CD4-positive, alpha-beta T cell treated with Interleukin-2 at 100 ng/mL for 4 hours (primary cell): ENCODE results near the gene ASMTL.
"Not testable (repeated sequence)": the region's sequence is repeated elsewhere in the genome, so short reads cannot be mapped to it uniquely, and the experiment has no call there.

Experiments used
- DNase-seq: peaks from one replicate; pipeline ENCODE4 v3.0.0-alpha.2; 2020; ENCODE audit warnings: low spot score

The ASMTL gene, protein sequence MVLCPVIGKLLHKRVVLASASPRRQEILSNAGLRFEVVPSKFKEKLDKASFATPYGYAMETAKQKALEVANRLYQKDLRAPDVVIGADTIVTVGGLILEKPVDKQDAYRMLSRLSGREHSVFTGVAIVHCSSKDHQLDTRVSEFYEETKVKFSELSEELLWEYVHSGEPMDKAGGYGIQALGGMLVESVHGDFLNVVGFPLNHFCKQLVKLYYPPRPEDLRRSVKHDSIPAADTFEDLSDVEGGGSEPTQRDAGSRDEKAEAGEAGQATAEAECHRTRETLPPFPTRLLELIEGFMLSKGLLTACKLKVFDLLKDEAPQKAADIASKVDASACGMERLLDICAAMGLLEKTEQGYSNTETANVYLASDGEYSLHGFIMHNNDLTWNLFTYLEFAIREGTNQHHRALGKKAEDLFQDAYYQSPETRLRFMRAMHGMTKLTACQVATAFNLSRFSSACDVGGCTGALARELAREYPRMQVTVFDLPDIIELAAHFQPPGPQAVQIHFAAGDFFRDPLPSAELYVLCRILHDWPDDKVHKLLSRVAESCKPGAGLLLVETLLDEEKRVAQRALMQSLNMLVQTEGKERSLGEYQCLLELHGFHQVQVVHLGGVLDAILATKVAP

DNA sequence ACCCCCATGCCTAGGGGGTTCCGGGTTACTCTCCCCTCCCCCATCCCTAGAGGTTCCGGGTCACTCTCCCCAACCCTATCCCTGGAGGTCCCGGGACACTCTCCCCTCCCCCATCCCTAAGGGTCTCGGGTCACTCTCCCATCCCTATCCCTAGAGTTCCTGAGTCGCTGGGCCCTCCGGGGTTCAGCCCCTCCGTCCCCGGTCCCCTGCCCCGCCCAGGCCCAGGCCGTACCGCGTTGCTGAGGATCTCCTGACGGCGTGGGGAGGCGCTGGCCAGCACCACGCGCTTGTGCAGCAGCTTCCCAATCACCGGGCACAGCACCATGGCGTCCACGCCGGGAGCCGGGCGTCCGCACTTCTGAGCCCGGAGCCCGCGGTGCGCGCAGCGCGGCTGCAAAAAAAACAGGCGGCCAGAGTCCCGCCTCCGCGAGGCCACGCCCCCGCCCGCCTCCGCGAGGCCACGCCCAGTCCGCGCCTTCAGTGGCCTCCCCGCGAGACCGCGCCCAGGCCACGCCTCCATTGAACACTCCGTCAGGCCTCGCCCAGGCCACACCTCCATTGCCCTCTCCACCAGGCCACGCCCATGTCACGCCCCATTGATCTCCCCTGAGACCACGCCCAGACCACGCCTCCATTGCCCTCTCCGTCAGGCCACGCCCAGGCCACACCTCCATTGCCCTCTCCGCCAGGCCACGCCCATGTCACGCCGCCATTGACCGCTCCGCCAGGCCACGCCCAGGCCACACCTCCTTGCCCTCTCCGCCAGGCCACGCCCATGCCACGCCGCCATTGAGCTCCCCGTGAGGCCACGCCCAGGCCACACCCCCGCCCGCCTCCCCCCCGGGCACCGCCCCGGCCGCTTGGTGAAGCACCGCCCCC, at the start of gene ASMTL:
Gene ASMTL, minus strand, starts transcription at position 394 of the 879 bp plus-strand sequence. Its CDS starts 69 bp downstream, at position 325.
- DNase-seq, result peak; percentile 98

DNA sequence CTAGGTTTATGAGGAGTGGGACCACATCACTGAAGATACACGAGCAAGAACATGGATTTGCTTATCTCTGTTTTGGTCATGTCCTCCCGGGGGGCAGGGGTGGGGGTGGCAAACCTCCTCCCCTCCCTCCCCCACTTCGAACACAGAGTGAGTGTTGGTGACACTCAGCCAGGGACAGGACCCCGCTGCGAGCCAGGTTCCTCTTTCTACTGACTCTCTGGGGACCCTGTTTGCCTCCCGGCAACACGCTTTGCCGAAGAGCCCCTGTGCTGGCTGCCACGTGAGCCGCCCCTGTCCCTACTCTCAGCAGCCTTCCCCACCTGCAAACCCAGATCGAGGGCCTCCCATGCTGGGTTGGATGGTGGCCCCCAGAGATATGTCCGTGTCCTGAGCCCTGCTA, 49.5 kb upstream of the ASMTL start:
- no peak for DNase-seq

DNA sequence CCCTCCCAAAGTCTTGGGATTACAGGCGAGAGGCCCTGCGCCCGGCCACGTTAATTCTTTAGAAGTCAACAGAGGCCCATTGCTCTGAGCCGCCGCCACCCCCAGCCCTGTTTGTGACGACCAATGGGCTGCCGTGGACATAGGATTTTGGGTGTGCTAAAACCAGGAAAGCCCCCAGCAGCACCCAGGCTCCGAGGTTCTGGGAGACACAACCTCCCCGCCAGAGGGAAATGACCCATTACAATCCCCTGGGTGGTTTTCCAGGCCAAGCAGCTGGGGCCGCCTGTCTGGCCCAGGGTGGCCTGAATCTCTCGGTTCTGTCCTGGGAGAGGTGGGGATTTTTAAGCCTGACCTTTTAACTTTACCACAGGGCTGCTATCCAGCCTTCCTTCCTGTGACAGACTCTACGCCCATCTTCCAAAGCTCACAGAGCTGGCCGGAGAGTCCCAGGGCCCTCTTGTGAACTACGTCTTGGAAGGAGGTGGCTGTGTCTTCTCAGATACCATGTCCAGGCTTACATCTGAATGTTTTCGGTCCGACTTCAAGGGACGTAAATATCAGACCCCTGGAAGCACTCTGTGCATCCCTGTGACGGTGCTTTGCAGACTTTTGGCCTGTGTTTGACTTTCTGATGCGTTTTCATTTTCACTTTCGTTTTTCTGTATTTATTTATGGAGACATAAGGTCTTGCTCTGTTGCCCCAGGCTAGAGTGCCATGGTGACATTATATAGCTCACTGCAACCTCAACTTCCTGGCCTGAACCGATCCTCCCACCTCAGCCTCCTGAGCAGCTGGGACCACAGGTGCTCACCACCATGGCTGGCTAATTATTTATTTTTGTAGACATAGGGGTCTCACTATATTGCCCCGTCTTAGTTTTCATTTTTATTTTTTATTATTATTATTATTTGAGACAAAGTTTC, 48.3 kb upstream of the ASMTL start:
- peak; percentile 55 for DNase-seq

DNA sequence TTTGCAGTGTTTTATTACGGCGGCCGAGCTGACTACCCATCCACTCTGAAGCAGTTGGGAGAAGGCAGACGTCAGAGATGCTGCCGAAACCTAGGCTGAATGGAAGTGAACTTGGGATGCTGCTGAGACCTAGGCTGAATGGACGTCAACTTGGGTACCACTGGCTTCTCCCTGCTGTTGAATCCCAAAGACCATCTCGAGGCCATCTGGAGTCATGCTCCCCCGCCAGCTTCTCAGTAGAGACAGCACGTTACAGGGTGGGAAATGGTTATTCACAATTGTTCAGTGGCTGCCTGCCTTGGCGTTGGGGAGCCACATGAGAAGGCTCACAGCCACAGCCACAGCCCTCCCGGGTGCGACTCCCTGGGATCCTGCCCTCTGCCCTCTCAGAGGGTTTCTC, 43.4 kb upstream of the ASMTL start:
- no peak for DNase-seq

DNA sequence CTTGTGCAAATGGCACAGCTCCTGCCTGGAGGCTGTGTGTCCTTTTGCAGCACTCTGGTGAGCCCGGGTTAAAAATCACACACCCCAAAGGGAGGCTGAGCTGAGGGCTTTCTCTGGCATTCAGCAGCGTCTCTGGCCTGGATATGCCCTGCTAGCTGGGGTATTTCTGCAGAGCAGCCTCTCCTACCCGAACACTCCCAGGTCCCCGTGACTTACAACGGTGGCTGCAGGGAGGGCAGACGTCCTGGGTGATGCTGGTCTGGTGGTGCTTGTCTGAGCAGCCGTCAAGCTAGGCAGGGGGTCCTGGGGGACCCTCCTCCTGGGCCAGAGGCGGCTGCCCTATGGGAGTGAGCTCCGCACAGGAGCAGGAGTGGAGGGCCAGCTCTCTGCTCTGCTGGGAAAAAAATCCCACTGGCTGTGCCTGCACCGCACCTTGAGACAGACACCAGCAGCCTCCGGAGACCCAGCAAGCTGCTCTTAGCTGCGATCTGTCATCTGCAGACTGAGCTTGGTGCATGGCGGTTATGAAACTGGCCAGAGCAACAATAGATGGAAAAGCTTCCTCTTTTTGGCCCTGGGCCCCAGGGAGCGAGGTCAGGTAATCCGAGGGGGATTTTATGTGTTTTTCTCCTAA, 41.3 kb upstream of the ASMTL start:
- no peak for DNase-seq

DNA sequence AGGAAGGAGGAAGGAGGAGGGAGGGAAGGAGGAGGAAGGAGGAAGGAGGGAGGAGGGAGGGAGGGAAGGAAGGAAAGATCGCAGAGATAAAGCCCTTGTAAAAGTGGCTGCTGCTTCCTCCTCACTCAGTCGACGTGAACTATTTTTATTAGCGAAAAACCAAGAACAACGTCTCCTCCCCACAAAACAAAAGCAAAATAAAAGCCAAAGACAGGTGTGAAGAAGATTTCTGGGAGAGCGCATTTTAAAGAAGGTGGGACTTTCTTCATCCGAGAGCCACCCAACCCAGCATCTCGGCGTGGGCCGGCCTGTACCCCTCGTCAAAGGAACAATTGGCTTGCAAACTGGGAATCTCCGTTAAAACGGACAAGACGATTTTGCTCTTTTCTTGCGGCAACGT, 40.7 kb upstream of the ASMTL start:
- DNase-seq, result no peak

DNA sequence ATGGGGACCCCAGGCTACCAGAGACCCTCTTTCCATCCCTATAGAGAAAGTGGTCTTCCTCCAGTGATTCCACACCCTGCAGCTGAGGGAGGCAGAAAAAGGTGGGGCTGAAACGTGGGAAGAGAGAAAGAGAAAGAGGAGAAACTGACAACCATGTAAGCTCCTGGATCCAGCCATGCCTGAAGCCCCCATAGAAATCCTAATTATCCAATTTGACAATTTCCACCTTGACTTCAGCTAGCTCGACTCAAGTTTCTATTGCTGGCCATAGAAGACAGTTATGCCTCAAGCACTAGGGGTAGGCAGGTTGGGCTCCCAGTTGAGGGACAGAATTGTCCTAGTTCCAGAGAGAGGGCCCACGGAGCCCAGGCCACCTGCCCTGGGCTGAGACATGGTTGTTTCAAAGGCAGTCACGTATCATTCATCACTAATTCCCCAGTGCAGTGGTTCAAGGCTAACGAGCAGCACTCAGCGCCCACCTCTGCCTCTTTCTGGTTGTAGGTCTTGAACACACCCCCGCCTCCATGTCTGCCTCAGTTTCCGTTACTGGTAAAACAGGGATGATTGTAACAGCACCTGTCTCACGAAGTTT, 39.8 kb upstream of the ASMTL start:
- DNase-seq, result no peak

DNA sequence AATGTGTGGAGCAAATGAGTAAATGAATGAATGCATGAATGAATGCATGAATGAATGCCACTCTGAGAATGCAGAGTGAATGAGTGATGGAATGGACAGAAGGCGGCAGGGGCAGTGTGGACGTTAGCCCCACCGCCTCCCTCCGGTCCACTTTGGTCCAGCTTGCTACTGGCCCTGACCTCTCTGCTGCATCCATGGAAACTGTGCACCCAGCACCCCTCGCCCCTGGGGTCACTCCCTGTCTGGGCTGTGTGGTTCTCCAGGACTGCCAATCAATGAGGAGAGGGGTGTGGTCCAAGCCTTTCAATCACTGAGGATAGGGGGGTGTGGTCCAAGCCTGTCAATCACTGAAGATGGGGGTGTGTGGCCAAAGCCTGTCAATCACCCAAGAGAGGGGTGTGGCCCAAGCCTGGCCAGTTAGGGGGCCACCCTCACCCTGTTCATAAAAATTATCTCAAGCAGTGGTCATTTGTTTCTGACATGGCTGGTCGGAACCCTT, 39.2 kb upstream of the ASMTL start:
- DNase-seq, result peak; percentile 54

DNA sequence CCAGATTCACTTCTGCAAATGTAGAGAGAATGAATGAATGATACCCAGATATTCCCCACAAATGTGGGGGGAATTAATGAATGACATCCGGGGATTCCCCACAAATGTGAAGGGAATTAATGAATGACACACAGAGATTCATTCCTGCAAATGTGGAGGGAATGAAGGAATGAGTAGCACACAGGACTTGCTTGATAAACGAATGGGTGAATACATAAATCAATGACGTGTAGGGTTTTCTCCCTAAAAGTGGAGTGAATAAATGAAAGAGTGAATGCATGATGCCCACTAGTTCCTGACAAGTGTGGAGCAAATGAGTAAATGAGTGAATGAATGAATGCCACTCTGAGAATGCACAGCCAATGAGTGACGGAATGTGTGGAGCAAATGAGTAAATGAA, 38.5 kb upstream of the ASMTL start:
- not testable (repeated sequence) for DNase-seq

DNA sequence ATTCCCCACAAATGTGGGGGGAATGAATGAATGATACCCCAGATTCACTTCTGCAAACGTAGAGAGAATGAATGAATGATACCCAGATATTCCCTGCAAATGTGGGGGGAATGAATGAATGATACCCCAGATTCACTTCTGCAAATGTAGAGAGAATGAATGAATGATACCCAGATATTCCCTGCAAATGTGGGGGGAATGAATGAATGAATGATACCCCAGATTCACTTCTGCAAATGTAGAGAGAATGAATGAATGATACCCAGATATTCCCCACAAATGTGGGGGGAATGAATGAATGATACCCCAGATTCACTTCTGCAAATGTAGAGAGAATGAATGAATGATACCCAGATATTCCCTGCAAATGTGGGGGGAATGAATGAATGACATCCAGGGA, 38.0 kb upstream of the ASMTL start:
- DNase-seq, result not testable (repeated sequence)

DNA sequence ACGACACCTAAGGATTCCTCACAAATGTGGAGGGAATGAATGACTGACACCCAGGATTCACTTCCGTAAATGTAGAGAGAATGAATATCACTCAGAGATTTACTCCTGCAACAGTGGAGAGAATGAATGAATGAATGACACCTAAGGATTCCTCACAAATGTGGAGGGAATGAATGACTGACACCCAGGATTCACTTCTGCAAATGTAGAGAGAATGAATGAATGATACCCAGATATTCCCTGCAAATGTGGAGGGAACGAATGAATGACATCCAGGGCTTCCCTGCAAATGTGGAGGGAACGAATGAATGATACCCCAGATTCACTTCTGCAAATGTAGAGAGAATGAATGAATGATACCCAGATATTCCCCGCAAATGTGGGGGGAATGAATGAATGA, 36.6 kb upstream of the ASMTL start:
- not testable (repeated sequence) for DNase-seq

DNA sequence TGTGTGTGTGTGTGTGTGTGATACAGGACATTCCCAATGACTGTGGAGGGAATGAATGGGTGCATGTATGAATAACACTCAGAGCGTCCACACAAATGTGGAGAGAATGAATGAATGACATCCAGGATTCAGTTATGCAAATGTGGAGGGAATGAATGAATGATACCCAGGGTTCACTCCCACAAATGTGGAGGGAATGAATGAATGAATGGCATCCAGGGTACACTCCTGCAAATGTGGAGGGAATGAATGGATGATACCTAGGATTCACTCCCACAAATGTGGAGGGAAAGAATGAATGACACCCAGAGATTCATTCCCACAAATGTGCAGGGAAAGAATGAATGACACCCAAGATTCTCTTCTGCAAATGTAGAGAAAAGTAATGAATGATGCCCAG, 36.0 kb upstream of the ASMTL start:
- DNase-seq, result no peak

DNA sequence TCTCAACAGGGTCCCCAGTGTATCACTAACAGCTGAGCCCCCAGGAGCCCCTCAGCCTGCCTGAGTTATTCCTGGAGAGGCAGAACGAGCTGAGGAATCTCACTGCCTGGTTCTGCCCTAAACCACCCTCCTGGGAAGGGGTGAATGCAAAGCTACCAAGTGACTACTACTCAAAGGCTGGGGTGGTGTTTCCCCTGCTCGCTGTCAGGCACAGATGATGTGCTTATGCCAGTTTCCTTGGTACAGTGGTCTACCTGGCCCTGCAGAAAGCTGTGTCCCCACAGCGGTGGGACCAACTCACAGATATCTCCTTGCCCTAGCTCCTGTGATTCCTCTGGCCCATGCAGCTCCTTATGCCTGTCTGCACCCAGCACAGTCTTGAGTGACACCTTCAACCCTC, 35.4 kb upstream of the ASMTL start:
- no peak for DNase-seq

DNA sequence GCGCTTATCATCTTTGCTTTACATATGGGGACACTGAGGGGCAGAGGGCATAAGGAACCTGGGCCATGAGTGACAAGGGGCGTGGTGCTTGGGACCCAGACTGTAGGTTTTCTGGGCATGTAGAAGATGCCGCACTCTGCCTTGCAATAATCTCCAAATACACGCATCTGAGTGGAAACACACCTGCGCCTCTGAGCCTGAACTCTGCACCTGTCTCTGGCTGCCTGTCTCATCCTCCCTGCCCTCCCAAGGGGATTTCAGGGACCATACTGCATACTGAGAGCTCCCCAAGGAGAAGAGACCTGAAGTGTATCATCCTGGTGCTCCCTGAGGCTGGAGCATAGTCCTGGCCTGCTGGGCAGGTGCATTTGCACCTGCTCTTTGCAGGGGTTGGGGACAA, 34.7 kb upstream of the ASMTL start:
- DNase-seq, result no peak

DNA sequence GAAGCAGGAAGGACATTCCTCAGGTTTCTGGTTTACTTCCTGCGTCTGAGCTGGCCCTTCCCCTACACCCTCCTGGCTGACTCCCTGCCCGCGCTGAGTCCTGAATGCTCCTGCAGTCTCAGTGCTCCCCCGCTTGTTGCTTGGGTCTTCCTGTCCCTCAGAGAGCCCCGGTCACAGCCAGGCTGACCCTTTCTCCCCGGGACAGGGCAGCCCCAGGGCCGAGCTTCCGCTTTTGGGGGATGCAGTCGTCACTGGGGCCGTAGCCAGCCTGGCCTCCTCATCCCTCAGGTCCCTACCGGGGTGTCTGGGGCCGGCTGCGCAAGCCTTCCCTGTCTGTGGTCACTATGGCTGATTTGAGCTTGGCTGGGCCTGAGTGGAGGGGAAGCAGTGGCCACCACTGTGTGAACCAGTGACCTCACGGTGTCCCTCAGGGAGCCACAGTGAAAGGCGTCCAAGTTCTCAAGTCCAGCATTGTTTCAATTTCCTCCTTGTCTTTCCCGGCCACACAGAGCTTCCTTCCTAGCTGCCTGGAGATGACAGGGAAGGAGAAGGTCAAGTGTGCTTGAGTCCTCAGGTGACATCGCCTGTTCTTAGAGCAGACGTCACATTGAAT, 34.1 kb upstream of the ASMTL start:
- DNase-seq, result no peak

DNA sequence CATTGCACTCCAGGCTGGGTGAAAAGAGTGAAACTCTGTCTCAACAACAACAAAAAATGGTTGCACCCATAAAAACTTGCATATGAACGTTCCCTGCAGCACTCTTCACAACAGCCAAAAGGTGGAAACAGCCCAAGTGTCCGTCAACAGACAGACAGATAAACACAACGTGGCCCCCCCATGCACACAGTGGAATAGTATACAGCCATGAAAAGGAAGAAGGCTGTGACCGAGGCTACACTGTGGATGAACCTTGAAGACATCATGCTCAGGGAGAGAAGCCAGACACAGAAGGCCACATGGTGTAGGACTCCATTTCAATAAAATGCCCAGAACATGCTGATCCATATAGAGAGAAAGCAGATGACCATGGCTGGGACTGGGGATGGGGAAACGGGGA, 33.5 kb upstream of the ASMTL start:
- DNase-seq, result no peak

DNA sequence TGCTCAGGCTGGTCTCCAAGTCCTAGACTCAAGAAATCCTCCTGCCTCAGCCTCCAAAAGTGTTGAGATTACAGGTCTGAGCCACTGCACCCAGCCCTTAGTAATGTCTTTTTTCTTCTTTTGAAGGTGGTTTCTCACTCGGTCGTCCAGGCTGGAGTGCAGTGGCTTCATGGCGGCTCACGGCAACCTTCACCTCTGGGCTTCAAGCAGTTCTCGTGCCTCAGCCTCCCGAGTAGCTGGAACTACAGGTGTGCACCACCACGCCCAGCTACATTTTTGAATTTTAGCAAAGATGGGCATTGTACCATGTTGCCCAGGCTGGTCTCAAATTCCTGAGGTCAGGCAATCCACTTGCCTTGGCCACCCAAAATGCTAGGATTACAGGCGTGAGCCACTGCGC, 32.3 kb upstream of the ASMTL start:
- no peak for DNase-seq

DNA sequence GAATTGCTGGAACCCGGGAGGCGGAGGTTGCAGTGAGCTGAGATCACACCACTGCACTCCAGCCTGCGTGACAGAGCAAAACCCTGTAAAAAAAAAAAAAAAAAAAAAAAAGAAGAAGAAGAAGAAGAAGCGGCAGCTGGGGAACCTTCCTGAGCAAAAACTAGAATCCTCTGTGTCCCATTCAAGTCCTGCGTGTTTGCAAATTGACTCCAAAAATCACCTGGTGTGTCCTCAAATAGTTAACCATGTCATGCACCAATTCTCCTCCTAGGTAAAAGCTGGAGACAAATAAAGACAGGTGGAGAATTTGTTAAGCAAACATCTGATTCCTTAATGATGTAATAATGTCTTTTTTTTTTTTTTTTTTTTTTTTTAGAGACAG, 31.9 kb upstream of the ASMTL start:
- no peak for DNase-seq

DNA sequence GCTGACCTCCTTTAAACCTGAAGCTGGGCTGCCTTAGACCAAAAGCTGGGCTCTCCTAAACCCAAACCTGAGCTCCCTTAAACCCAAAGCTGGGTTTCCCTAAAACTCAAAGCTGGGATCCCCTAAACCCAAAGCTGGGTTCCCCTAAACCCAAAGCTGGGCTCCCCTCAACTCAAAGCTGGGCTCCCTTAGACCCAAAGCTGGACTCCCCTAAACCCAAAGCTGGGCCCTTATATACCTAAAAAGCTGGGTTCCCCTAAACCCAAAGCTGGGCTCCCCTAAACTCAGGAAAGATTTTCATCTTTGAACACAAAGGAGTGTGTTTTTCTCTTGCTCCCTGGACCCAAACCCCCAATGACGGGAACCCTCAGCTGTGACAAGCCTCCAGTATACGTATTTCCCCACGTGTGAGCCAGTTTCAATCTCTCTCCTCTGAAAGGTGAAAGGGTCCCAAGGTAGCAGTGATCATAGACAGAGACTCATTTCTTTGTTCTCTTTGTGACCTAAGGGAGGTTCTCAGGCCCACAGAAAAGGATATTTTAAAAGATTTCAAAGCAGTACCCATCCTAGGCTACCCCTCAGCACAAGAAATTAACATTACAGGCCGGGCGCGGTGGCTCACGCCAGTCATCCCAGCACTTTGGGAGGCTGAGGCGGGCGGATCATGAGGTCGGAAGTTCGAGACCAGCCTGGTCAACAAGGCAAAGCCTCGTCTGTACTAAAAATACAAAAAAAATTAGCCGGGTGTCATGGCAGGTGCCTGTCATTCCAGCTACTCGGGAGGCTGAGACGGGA, 31.3 kb upstream of the ASMTL start:
- no peak for DNase-seq
